ENCODE measurements around the gene NT5DC2.

NT5DC2 gene

DNA sequence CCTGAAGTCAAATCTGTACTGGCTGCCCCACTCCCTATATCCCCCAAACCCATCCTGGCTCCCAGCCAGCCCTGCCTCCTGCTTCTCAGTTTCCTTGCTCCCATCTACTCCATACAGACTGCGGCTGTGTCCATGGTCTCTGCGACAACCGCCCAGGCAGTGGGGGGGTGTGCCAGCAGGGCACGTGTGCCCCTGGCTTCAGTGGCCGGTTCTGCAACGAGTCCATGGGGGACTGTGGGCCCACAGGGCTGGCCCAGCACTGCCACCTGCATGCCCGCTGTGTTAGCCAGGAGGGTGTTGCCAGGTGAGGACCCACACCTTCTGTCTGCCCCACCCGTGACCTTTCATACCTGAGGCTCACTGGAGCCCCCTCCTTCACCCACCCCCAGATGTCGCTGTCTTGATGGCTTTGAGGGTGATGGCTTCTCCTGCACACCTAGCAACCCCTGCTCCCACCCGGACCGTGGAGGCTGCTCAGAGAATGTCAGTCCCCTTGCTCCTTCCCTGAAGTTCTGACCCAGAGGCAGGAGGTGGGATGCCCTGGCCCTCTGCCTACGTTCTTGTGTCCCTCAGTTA is 23.8 kb downstream of the NT5DC2 start:
- DNase-seq: no peak

DNA sequence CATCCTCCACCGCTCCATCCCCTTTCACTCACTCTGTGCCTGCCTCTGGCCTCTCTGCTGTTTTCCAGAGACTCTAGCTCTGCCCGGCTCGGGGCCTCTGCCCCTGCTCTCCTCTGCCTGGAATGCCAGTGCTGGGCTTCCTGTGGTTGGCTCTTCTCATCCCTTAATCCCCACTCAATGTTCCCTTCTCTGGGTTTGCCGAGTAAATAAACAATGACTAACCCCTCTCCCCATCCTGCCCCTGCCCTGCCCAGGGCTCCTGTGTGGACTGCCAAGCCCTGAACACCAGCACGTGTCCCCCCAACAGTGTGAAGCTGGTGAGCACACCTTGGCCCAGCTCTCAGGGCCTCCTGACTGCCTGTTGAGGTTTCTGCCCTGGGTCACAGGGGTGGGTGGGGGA is 26.3 kb downstream of the NT5DC2 start:
- no peak for DNase-seq

DNA sequence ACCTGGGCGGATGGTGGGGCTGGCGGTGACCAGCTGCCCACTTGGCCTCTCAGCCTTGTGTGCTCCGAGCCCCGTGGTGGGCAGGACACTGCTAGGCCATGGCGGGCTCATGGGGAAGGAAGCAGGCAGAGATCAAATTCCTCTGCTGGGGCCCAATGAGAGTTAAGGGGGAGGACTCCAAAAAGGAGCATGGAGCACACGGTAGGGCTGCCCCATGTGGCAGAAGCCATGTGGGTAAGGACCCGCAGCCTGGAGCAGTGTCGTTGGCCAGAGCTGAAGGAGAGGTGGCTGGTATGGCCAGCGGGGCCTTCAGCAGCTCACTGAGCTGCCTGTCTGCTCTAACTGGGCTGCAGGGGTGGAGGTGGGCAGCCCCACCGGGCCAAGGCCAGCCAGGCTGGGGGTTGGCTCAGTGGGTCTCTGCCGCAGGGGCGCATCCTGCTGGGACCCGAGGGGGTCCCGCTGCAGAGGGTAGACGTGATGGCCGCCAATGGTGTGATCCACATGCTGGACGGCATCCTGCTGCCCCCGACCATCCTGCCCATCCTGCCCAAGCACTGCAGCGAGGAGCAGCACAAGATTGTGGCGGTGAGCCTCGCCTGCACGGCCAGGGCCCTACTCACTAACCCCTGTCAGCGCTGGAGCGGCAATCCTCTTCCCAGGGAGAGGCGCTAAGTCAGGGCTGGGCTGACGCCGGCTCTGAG is 27.2 kb downstream of the NT5DC2 start:
- DNase-seq: no peak

DNA sequence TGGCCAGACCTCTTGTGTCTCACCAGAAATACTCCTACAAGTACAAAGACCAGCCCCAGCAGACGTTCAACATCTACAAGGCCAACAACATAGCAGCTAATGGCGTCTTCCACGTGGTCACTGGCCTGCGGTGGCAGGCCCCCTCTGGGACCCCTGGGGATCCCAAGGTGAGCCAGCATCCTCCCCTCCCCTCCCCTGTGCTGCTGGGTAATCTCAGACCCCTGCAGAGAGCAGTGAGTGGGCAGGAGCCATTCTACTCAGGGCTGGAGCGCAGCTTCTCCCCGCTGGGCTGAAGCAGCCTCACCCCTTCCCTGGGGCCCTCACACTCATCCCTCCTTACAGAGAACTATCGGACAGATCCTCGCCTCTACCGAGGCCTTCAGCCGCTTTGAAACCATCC is 28.7 kb downstream of the NT5DC2 start:
- no peak for DNase-seq

DNA sequence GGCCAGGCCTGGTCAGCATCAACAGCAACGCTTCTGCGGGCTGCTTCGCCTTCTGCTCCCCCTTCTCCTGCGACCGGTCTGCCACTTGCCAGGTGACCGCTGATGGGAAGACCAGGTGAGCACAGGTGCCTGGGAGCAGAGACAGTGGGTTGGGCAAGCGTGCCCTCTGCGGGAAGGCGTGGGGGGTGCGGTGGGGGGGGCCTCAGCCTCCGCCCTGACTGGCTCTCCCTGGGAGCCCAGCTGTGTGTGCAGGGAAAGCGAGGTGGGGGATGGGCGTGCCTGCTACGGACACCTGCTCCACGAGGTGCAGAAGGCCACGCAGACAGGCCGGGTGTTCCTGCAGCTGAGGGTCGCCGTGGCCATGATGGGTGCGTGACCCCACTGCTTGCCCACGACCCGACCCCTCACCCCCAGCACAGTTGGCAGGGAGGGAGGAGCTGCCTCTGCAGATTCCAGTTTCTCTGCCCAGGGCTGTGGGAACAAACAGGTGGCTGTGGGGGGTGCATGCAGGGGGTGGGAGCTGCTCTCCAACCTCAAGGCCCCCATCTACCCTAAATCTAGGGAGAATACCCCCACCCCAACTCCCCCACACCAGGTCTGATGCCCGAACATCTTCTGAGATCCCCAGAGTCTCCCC is 29.8 kb downstream of the NT5DC2 start:
- DNase-seq: no peak

DNA sequence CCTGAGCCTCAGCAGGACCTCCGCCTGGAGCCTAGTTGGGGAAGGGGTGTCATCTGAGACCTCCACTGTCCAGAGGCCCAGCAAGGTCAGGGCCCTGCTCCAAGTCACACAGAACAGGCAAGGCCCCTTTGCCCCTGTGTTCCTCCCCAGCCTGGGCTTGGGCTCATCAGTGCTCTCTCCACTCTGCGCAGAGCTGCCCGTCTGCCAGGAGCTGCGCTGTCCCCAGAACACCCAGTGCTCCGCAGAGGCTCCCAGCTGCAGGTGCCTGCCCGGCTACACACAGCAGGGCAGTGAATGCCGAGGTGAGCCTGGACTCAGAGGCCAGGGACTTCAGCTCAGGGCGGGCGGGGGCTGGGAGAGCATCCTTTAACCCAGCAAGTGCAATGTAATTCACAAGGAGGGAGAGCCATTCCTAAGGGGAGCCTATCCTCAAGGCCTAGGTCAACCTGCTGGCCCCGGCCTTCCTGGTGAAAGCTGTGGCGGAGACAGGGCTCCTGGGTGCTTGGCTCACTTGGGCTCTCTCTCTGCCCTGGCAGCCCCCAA is 30.8 kb downstream of the NT5DC2 start:
- no peak for DNase-seq

DNA sequence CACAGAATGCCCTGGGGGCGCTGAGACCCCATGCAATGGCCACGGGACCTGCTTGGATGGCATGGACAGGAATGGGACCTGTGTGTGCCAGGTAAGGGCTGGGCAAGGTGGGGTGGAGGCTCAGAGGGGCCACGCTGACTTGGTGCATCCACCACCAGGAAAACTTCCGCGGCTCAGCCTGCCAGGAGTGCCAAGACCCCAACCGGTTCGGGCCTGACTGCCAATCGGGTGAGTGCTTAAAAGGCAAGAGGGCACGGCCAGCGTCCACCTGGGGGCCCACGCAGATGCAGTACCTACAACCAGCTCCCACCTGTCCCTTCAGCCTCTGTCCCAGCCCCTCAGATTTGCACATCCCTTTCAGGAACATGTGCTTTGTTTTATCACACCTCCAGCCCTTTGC is 31.7 kb downstream of the NT5DC2 start:
- DNase-seq: no peak

DNA sequence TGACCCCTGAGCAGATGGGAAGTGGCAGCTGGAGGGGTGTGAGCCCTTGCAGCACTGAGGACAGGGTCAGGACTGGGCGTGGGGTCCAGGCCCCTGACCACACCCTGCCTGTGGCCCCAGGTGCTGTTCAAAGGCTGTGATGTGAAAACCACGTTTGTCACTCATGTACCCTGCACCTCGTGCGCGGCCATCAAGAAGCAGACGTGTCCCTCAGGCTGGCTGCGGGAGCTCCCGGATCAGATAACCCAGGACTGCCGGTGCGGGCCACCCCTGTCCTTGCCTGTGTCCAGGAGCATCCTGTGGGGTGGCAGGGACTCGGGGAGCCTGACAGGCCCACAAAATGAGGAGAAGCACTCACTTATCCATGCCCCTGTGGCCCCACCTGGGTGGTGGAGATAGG is 32.6 kb downstream of the NT5DC2 start:
- DNase-seq: no peak

DNA sequence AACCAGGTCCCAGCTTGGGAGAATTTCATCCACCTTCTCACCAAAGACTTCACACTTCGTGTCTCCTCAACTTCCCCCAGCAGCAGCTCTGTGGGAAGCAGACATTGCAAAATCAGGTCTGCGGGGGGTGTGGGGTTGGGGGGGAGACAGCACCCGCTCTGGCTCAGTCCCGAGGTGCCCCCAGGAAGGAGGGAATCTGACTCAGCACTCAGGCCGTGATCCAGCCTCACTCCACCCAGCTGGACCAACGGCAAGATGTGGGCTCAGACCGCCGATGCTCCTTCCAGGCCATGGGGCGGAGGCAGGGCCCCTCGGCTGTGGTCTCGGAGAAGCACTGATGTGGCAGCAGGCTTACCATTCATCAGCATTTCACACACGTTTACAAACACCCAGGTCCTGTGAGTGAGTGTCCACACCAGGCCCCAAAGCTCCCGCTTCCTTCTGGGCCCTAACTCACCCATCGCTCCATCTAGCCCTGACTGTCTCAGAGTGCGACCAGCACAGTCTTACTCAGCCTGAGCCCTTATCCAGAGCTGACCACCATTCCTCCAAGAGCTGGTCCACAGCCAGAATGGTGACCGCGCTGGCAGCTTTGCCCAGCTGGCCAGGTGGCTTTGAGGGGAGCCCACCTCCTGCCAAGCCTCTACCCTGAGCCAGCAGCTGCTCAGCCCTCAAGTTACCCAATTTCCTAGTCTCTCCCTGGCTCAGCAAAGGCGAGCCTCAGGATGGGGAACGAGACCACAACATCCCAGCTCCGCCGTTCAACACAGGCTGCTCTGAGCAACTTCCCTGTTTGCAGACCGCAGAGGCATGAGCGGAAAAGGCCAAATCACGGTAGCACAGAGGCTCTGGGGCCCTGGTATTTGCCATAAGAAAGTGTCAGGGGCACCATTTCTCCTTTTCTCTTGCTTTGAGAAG is 35.3 kb downstream of the NT5DC2 start:
- DNase-seq: no peak

DNA sequence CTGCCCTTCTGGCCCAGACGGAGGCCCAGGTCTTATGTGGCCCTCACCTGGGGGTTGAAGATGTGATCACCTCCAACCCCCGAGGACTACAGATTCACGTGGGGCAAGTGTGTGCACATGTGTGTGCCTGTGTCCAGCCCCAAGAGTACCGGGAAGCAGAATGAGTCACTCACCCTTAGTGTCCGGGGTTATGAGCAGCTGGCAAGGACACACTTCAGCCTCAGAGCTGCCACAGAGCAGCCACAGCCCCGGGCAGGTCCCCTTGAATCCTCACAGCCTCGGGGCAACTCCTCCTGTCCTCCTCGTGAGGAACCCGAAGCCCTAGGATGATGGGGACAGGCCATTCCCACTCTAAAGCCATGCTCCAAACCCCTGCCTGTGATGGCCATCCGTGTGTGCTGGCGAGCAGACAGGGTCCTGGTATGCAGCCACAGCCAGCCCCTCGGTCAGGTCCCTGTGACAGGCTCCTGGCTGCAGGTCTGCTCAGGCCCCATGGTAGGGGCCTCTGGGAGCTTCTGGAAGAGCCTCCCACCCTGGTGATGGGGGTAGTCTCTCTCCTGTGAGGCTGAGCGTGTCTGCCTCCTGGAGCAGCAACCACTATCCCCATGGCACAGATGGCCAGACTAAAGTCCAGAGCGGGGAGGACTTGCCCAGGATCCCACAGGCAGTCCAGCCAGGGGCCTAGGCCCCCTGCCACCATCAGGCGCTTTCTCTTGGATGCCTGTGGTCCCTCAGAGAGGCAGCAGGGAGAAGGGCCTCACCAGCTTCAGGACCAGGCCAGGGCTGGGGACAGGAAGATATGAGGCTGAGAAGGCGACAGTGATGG is 37.7 kb downstream of the NT5DC2 start:
- no peak for DNase-seq

DNA sequence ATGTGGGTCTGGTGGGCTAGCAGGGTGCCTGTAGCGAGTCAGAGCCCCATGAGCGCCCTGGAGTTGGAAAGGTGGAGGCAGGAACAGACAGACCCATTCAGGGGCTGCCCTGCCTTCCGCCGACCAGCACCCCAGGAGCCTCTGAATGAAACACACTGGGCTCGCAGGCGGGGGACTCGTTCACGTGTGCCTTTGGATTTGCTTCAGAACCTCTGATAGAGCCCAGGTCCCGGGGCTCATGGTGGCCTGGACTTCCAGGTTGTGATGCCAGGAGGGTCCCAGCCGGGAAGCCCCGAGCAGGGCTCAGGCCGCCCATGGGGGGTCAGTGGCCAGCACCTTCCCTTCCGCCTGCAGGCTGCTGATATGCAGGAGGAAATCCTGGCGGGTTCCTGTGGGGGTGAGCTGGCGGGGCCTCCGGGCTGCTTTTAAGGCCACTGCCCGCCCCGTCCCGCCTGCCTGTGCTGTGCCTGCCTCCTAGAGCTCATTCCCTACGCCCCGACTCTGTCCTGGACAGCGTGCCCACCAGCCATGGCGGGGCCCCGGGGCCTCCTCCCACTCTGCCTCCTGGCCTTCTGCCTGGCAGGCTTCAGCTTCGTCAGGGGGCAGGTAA is 38.7 kb downstream of the NT5DC2 start, which contains the start of gene STAB1:
STAB1 (plus strand) TSS at position 453 of the 610 bp plus-strand sequence; CDS start at position 529, 76 bp downstream.
- DNase-seq: no peak

DNA sequence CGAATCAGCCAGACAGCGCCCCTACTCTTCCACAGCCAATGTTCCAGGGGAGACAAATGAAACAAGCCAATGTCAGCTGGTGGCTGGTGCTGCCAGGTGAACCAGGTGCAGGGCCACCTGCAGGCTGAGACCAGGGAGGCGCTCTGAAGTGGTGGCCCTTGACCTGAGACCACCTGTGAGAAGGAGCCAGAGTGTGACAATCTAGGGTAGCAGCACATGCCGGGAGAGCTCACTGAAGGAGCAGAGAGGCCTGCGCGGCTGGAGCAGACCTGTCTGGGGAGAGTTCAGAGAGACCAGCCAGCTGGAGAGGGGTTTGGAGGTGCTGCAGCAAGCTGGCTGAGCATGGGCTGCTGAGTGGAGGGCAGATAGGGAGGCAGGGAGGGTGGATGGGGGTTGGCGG is 39.2 kb downstream of the NT5DC2 start:
- DNase-seq: no peak

DNA sequence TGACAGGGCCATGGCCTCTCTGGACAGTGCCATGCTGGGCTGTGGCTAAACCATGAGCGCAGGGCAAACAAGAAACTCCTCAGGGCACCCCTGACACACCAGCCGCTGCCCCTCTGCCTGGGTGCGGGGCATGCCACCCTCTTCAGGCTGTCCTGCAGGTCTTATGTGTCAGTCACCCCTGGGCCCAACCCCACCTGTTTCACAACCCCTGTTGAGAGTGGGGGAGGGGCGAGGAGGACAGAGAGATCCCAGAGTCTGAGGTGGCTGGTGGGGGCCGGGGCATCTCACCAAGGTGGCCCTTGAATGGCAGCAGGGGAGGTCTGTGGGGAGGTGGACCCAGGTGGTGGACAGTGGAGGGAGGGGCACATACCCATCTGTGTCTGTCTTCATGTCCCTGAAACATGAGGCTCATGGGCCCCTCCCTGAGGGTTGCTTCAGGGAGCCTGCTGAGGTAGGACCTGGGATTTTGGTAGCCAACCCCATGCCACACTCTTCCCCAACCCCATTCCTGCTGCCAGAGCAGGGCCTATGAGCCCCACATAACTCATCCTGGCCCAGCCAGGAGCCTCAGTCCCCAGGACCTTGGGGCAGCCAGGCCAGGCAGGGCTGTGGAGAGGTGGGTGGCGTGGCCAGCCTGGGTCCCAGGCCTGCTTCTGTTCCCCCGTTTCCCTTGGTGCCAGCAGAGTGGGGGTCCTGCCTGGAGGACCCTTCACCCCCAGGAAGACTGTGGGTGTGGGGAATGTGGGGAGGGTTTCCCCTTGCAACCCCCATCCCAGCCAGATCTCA is 40.2 kb downstream of the NT5DC2 start:
- DNase-seq: no peak

DNA sequence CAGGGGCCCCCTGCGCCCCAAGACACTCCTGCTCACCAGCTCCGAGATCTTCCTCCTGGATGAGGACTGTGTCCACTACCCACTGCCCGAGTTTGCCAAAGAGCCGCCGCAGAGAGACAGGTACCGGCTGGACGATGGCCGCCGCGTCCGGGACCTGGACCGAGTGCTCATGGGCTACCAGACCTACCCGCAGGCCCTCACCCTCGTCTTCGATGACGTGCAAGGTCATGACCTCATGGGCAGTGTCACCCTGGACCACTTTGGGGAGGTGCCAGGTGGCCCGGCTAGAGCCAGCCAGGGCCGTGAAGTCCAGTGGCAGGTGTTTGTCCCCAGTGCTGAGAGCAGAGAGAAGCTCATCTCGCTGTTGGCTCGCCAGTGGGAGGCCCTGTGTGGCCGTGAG is 41.6 kb downstream of the NT5DC2 start:
- no peak for DNase-seq

DNA sequence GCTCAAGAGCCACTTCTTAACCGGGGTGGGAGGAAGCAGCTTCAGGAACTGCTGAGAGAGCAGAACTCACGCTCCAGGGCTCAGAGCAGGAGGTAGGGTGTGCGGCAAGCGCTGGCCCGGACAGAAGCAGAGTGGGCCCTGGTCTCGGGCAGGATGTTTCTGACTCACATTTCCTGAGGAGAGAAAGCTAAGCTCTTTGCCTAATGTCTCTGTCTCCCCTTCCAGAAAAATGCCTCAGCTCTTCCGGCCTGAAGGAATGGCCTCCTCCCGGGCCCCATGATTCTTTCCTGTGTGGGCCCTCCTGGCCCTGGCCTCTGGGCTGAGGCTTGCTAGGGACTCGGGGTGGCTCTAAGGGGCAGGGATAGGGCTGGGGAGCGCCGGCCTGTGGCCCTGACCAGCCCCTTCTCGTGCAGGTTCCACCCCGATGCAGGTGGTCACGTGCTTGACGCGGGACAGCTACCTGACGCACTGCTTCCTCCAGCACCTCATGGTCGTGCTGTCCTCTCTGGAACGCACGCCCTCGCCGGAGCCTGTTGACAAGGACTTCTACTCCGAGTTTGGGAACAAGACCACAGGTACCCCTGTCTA is 42.6 kb downstream of the NT5DC2 start:
- no peak for DNase-seq

DNA sequence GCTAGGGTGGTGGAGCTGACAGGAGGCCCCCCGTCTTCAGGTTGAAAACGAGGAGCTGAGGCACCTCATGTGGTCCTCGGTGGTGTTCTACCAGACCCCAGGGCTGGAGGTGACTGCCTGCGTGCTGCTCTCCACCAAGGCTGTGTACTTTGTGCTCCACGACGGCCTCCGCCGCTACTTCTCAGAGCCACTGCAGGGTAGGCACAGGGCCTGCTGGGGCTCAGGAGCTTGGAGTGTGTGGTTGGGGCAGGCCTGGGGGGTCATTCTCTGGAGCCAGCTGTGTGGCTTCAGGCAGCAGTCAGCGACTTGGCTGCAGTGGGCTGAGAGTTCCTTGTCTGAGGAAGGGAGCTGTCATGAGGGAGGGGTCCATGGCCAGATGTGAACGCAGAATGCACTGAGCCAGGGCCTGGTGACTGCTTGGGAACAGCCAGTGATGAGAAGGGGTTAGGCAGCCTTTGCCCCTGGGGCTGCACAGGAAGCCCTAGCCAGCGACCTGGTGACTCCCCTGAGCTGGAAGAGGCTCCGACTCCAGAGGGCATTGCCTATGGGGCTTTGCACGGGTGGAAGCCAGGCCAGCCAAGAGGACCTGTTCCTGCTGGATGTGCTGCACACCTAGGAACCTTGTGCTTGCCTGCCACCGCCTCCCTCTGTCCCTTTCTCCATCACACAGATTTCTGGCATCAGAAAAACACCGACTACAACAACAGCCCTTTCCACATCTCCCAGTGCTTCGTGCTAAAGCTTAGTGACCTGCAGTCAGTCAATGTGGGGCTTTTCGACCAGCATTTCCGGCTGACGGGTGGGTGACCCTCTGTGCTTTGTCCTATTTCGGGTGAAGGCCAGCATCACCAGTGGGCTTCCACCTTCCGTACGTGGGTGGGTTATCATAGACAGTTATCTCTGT is 43.4 kb downstream of the NT5DC2 start:
- no peak for DNase-seq

DNA sequence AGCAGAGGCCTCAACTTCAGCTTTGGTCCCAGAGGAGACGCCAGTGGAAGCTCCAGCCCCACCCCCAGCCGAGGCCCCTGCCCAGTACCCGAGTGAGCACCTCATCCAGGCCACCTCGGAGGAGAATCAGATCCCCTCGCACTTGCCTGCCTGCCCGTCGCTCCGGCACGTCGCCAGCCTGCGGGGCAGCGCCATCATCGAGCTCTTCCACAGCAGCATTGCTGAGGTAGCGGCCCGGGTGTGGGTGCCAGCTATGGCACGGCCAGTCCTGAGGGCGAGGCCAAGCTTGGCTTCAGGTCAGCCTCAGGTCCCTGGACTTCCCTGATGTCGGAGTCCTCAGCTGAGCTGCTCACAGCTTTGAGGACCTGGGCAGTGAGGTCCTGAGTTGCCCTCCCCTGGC is 44.2 kb downstream of the NT5DC2 start:
- DNase-seq: no peak

DNA sequence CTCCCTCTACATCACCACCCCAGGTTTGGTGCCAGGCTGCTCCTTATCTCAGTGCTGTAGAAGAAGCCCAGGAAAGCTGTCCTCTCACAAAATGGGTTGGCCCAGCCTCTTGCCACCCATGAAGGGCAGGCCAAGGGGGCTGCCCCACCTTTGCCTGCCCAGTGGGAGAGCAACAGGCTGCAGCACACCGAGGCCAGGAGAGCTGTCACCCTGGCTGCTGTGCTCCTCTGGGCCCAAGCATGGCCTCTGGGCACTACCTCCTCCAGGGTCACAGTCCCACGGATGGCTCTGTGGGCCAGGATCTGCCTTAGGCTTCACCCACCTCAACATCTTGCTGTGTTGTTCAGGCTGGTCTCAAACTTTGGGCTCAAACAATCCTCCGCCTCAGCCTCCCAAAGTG is 44.9 kb downstream of the NT5DC2 start:
- no peak for DNase-seq

Measured in stimulated activated CD4-positive, alpha-beta T cell treated with anti-CD3 and anti-CD28 coated beads, Interleukin-15, amount 100 ng/mL, for 24 hours (primary cell).